ENCODE measurements around the gene DOK5.

Gene DOK5

DNA sequence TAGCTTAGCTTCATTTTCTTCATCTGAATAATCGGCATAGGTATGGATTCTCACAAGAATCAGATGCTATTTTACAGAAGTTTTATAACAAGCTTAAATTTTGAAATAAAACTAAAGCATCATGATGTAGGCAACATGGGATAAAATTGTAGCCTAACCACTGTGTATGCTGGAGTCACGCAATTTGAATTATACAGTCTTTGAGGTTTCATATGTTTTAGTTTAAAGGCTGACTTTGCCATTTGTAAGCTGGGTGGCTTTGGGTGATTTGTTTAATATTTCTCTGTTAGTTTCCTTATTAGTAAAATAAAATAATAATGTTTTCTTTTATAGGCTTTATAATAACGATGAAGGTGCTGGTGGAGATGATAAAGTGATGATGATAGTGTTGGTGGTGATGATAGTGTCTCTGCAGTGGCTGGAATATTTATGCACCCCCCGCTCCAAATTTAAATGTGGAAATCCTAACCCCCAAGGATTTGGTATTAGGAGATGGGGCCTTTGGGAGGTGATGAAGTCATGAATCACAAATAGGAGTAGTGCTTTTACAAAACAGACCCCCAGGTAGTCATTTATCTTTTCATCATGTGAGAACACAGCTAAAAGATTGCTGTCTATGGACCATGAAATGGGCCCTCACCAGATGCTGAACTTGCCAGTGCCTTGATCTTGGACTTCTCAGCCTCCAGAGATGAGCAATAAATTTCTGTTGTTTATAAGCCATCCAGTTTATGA lies 42.0 kb downstream of the DOK5 start:
- TF ChIP-seq POLR2A (IDR thresholded peaks at IDR 0.05; ENCODE audit: extremely low read depth, insufficient read length) (no peak), MYC (IDR thresholded peaks at IDR 0.05; ENCODE audit: low read depth, low read length) (no peak)
- TF ChIP-seq, protein P1, sequence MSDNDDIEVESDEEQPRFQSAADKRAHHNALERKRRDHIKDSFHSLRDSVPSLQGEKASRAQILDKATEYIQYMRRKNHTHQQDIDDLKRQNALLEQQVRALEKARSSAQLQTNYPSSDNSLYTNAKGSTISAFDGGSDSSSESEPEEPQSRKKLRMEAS (IDR thresholded peaks at IDR 0.05; ENCODE audit: low read depth, low read length): no peak
- DNase-seq (ENCODE audit: low read depth): no peak
- no peak overlapping the region for H3K4me3 ChIP-seq (ENCODE audit: low read depth, low read length)

DNA sequence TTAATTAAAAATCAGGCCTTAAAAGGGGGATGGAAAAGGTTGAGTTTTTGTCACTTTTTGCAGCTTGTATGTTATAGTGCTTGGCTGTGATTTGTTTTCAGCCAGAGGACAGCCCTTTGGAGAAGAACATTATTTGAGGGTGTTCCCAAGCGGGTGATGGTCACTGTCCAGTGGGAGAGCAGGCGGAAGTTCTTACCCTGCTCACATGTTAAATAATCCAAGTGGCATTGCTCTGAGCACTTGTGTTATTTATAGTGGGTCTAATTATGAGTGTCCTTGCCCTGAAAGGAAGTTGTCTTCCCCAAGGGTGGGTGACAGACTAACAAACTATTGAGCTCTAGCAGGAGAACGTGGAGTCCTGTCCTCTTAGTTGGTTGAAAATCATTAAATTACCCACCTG lies 49.5 kb downstream of the DOK5 start:
- no peak for TF ChIP-seq POLR2A (IDR thresholded peaks at IDR 0.05; ENCODE audit: extremely low read depth, insufficient read length)
- TF ChIP-seq MYC (IDR thresholded peaks at IDR 0.05; ENCODE audit: low read depth, low read length): no peak
- TF ChIP-seq, protein P2, sequence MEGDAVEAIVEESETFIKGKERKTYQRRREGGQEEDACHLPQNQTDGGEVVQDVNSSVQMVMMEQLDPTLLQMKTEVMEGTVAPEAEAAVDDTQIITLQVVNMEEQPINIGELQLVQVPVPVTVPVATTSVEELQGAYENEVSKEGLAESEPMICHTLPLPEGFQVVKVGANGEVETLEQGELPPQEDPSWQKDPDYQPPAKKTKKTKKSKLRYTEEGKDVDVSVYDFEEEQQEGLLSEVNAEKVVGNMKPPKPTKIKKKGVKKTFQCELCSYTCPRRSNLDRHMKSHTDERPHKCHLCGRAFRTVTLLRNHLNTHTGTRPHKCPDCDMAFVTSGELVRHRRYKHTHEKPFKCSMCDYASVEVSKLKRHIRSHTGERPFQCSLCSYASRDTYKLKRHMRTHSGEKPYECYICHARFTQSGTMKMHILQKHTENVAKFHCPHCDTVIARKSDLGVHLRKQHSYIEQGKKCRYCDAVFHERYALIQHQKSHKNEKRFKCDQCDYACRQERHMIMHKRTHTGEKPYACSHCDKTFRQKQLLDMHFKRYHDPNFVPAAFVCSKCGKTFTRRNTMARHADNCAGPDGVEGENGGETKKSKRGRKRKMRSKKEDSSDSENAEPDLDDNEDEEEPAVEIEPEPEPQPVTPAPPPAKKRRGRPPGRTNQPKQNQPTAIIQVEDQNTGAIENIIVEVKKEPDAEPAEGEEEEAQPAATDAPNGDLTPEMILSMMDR (IDR thresholded peaks at IDR 0.05; ENCODE audit: low read depth, low read length): no peak
- TF ChIP-seq, protein P1 (IDR thresholded peaks at IDR 0.05; ENCODE audit: low read depth, low read length): no peak

DNA sequence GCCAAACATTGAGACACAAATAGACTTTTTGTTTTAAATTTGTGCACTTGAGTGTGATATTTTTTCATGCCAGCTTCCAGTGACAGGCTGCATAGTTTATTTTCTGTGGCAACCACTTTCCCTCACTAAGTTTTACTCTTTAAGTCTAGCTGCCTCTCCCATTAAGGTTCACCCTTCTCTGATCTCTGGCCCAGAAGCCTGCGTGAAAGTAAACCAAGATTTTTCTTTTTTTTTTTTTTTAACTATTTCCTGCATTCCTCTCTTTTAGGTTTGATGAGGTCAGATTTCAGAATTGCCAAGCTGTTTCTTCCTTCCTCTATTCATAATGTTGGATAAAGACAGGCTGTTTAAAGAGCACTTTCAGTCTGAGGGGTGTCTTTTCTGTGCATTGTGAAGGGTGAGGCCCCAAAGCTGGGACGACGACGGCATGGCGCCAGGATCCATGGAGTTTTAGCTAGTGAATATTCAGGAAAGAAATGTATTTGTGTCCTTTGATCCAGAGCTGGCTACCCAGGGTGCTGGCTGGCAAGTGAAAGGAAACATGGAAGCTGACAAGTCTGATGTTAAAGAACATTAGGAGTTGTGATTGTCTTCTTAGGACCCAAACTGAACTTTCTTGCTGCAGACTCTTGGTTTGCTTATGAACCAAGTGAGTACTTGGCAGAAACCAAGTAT lies 50.7 kb downstream of the DOK5 start:
- DNase-seq (ENCODE audit: low read depth): no peak
- no peak overlapping the region for H3K4me3 ChIP-seq (ENCODE audit: low read depth, low read length)
- TF ChIP-seq, protein P2 (IDR thresholded peaks at IDR 0.05; ENCODE audit: low read depth, low read length): no peak
- TF ChIP-seq, protein P1 (IDR thresholded peaks at IDR 0.05; ENCODE audit: low read depth, low read length): no peak
- TF ChIP-seq MYC (IDR thresholded peaks at IDR 0.05; ENCODE audit: low read depth, low read length) (no peak), POLR2A (IDR thresholded peaks at IDR 0.05; ENCODE audit: extremely low read depth, insufficient read length) (no peak)

More for the DNA sequence above, 49.5 kb downstream of the DOK5 start:
- no peak overlapping the region for H3K4me3 ChIP-seq (ENCODE audit: low read depth, low read length)
- DNase-seq (ENCODE audit: low read depth): no peak

DNA sequence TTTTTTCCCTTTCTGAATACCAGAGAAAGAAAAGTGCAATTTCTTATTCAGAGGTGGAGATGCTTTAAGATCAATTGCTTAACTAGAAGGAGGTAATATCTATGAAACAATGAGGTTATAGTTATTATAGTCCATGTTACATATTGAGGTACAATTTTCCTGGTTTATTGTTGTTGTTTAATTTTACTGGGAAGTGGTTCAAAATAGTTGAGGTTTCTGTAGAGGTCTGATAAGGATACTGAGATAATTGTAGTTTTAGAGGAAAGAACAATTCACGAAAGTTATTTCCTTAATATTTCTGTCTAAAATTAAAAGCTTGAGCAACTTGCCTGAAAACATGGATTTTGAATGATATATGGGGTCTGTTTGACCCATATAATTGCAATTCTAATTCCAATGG lies 51.4 kb downstream of the DOK5 start:
- DNase-seq (ENCODE audit: low read depth): no peak
- no peak overlapping the region for H3K4me3 ChIP-seq (ENCODE audit: low read depth, low read length)
- TF ChIP-seq, protein P1 (IDR thresholded peaks at IDR 0.05; ENCODE audit: low read depth, low read length): no peak
- TF ChIP-seq POLR2A (IDR thresholded peaks at IDR 0.05; ENCODE audit: extremely low read depth, insufficient read length) (no peak), MYC (IDR thresholded peaks at IDR 0.05; ENCODE audit: low read depth, low read length) (no peak)
- TF ChIP-seq, protein P2 (IDR thresholded peaks at IDR 0.05; ENCODE audit: low read depth, low read length): no peak

DNA sequence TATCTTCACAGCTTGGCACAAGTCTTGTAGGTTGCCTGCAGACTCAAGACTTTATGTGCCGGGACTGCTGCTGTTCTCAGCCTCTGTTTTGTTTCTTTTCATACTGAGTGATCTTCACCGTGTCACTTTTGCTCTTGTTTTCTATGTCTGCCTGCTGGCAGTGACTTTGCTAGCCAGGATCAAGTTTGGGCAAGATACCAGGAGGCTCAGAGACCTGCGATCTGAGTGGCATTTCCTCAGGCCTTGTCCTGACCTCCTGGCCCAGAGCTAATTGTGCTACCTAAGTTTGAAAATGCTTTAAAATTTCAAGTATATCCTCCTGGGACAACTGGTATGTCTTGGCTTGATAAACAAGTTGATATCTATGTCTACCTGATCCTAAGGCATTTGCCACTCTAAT lies 57.2 kb downstream of the DOK5 start:
- TF ChIP-seq MYC (IDR thresholded peaks at IDR 0.05; ENCODE audit: low read depth, low read length) (no peak), POLR2A (IDR thresholded peaks at IDR 0.05; ENCODE audit: extremely low read depth, insufficient read length) (no peak)
- TF ChIP-seq, protein P1 (IDR thresholded peaks at IDR 0.05; ENCODE audit: low read depth, low read length): no peak
- TF ChIP-seq, protein P2 (IDR thresholded peaks at IDR 0.05; ENCODE audit: low read depth, low read length): no peak
- H3K4me3 ChIP-seq (ENCODE audit: low read depth, low read length): no peak overlapping the region
- no peak for DNase-seq (ENCODE audit: low read depth)

DNA sequence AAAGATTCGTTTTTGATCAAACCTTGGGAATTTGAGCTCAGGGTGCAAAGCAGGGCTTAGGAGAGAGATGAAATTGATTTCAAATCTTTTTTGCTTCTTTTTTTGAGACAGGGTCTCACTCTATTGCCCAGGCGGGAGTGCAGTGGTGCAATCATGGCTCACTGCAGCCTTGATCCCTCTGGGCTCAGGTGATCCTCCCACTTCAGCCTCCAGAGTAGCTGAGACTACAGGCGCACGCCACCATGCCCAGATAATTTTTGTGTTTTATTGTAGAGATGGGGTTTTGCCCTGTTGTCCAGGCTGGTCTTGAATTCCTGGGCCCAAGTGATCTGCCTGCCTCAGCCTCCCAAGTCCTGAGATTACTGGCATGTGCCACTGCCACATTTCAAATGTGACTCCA lies 58.7 kb downstream of the DOK5 start:
- no peak overlapping the region for H3K4me3 ChIP-seq (ENCODE audit: low read depth, low read length)
- DNase-seq (ENCODE audit: low read depth): no peak
- TF ChIP-seq POLR2A (IDR thresholded peaks at IDR 0.05; ENCODE audit: extremely low read depth, insufficient read length) (no peak), MYC (IDR thresholded peaks at IDR 0.05; ENCODE audit: low read depth, low read length) (no peak)
- TF ChIP-seq, protein P1 (IDR thresholded peaks at IDR 0.05; ENCODE audit: low read depth, low read length): no peak
- TF ChIP-seq, protein P2 (IDR thresholded peaks at IDR 0.05; ENCODE audit: low read depth, low read length): no peak

All from NB4 (cell line).